NCI-H187 (cell line): ENCODE data around the gene YPEL4.
"Not testable (repeated sequence)": the region's sequence is repeated elsewhere in the genome, so short reads cannot be mapped to it uniquely, and the experiment has no call there.

Source experiments
- DNase-seq, 2 experiments: peaks; one replicate each; lab custom pipeline; 2025; lab: John Stamatoyannopoulos, UW

YPEL4 gene

GRCh38 chr11:57649826-57650738, at the start of gene YPEL4:
Gene YPEL4 (minus strand): TSS chr11:57649912. CDS start chr11:57647107, 2,805 bp downstream.
- no peak for DNase-seq

GRCh38 chr11:57698843-57699365, 49.2 kb upstream of the YPEL4 start:
- no peak for DNase-seq

GRCh38 chr11:57690474-57690873, 40.8 kb upstream of the YPEL4 start:
- DNase-seq = not testable (repeated sequence)

GRCh38 chr11:57681168-57681567, 31.5 kb upstream of the YPEL4 start:
- no peak for DNase-seq

GRCh38 chr11:57680552-57680874, 30.8 kb upstream of the YPEL4 start:
- DNase-seq = no peak

GRCh38 chr11:57679396-57679795, 29.7 kb upstream of the YPEL4 start:
- DNase-seq = no peak

- DNase-seq = no peak
Measured at GRCh38 chr11:57675176-57675941, 25.6 kb upstream of the YPEL4 start.

- DNase-seq = no peak
Measured at GRCh38 chr11:57674251-57674650, 24.5 kb upstream of the YPEL4 start.

- DNase-seq = no peak
Measured at GRCh38 chr11:57668434-57668782, 18.7 kb upstream of the YPEL4 start.

- DNase-seq = peak; percentile 96 to 98
Measured at GRCh38 chr11:57667736-57668433, 18.2 kb upstream of the YPEL4 start, which contains the start of gene ZDHHC5. Gene ZDHHC5 (plus strand): TSS chr11:57668114. CDS start chr11:57673091, 4,977 bp downstream.

GRCh38 chr11:57667117-57667735, 17.5 kb upstream of the YPEL4 start:
- DNase-seq = peak; percentile 93 to 98

GRCh38 chr11:57663975-57664374, 14.3 kb upstream of the YPEL4 start:
- DNase-seq = no peak

- no peak for DNase-seq
Measured at GRCh38 chr11:57662893-57663292, 13.2 kb upstream of the YPEL4 start.

- DNase-seq = no peak
Measured at GRCh38 chr11:57659669-57660068, 10.0 kb upstream of the YPEL4 start.

GRCh38 chr11:57658023-57658361, 8.3 kb upstream of the YPEL4 start:
- no peak for DNase-seq

GRCh38 chr11:57657194-57658022, 7.7 kb upstream of the YPEL4 start, which contains the start of gene CLP1:
Gene CLP1 (plus strand): TSS chr11:57657762. CDS start chr11:57659477, 1,715 bp downstream.
- peak; percentile 82 to 90 for DNase-seq

- DNase-seq = no peak
Measured at GRCh38 chr11:57656885-57657193, 7.1 kb upstream of the YPEL4 start.

GRCh38 chr11:57653163-57653562, 3.5 kb upstream of the YPEL4 start:
- DNase-seq = no peak

GRCh38 chr11:57652662-57653061, 3.0 kb upstream of the YPEL4 start:
- no peak for DNase-seq

- not testable (repeated sequence) for DNase-seq
Measured at GRCh38 chr11:57652230-57652629, 2.5 kb upstream of the YPEL4 start.

GRCh38 chr11:57651408-57651807, 1.7 kb upstream of the YPEL4 start:
- DNase-seq = no peak
